Effector memory CD4-positive, alpha-beta T cell (primary cell): ENCODE measurements around the gene GATAD2B.
"Not testable (repeated sequence)": the region's sequence is repeated elsewhere in the genome, so short reads cannot be mapped to it uniquely, and the experiment has no call there.

Experiments used
- DNase-seq, 3 donors: peaks; one replicate each; pipeline ENCODE4 v3.0.0-alpha.2; 2020
- H3K27ac ChIP-seq: 2 replicates; pipeline ENCODE4 v1.7.0; 2013; ENCODE audit warnings: mild to moderate bottlenecking, low read length, moderate library complexity; ENCODE audit not compliant: insufficient read depth, poor library complexity, severe bottlenecking
- H3K27me3 ChIP-seq: replicated peaks from 2 replicates; pipeline ENCODE4 v1.7.0; 2013; ENCODE audit warnings: mild to moderate bottlenecking, low read length; ENCODE audit not compliant: insufficient read depth, control insufficient read depth, poor library complexity, severe bottlenecking
- H3K36me3 ChIP-seq: 2 replicates; pipeline ENCODE4 v1.7.0; 2013; ENCODE audit warnings: mild to moderate bottlenecking, low read length, moderate library complexity; ENCODE audit not compliant: control insufficient read depth, insufficient read depth
- H3K4me1 ChIP-seq: 2 replicates; pipeline ENCODE4 v1.7.0; 2013; ENCODE audit warnings: low read length, mild to moderate bottlenecking; ENCODE audit not compliant: control insufficient read depth, insufficient read depth, poor library complexity, severe bottlenecking
- H3K4me3 ChIP-seq: 2 replicates; pipeline ENCODE4 v1.7.0; 2013; ENCODE audit warnings: low read length, low read depth, mild to moderate bottlenecking; ENCODE audit not compliant: insufficient read depth, poor library complexity, severe bottlenecking
- H3K9me3 ChIP-seq: 2 replicates; pipeline ENCODE4 v1.7.0; 2013; ENCODE audit warnings: mild to moderate bottlenecking, low read length, moderate library complexity; ENCODE audit not compliant: control insufficient read depth

The GATAD2B gene

DNA sequence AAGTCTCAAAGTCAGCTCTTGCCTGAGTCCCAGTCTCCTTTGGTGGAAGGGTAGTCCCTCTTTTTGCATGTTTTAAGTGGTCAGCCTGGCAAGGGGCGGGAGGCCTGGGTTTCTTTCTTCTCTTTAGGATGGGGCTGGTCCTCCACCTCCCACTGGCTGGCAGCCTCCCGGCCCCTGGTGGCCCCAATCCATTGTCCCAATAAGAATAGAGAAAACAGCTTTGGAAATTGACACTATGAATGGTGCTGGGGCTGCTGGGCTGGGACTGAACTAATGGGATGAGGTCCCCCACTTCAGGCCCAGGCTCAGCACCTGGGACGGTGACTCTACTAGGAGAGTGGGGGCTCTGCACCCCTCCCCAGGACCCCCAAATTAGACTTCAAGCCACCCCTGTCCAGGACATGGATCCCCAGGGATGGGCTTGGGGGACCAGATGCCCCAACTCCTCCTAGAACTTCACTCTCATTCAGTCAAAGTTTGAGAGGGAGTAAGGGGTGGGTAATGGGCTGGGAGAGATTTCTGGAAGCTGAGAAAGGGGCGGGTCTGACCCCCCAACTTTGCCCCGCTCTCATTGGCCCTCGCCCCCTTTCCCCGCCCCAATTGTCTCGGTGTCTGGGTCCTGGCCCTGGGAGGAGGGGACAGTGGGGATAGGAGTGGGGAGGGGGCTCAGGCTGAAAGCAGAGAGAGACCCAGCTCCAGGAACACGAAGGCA lies 129.4 kb downstream of the GATAD2B start:
- Histone ChIP-seq H3K27ac (no peak overlapping the region), H3K27me3 (no peaks in the 10 kb centered on the region), H3K4me1 (no peaks in the 10 kb centered on the region), H3K4me3 (no peak overlapping the region), H3K36me3 (no peaks in the 10 kb centered on the region), H3K9me3 (no peaks in the 10 kb centered on the region)
- DNase-seq: no peak

- no peaks in the 10 kb centered on the region for H3K4me1 ChIP-seq
- no peak overlapping the region for H3K4me3 ChIP-seq
- no peak for DNase-seq
- H3K27me3 ChIP-seq: no peaks in the 10 kb centered on the region
- H3K27ac ChIP-seq: no peak overlapping the region
- no peaks in the 10 kb centered on the region for H3K36me3 ChIP-seq
- H3K9me3 ChIP-seq: no peaks in the 10 kb centered on the region
Measured at GRCh38 chr1:153792631-153793041, 130.1 kb downstream of the GATAD2B start.

DNA sequence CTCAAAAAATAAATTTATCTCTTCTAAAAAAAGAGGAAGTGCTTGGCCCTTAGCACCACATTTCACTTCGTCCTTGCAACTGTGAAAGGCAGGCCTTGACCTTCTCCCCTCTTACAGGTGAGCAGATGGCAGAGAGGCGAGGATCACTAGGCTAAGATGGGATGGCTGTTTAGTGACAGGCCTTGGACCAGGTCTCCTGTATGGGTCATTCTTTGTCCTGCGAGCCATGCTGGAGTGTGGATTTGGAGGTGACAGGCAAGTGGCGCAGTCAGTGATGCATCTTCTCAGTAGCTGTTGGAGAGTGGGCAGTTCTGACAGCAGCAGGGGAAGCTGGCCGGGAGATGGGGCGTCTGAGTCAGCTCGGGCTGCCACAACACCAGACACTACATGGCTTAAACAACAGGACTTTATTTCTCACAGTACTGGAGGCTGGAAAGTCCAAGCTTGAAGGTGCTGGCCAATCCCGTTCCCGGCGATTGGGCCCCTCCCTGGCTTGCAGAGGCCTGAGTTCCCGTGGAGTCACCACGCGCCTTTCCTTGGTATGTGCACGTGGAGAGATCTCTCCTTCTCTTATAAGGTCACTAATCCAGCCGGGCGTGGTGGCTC lies 131.0 kb downstream of the GATAD2B start:
- H3K9me3 ChIP-seq: no peaks in the 10 kb centered on the region
- H3K27me3 ChIP-seq: no peaks in the 10 kb centered on the region
- DNase-seq: no peak
- no peaks in the 10 kb centered on the region for H3K4me1 ChIP-seq
- H3K27ac ChIP-seq: no peak overlapping the region
- H3K4me3 ChIP-seq: no peak overlapping the region
- no peaks in the 10 kb centered on the region for H3K36me3 ChIP-seq

DNA sequence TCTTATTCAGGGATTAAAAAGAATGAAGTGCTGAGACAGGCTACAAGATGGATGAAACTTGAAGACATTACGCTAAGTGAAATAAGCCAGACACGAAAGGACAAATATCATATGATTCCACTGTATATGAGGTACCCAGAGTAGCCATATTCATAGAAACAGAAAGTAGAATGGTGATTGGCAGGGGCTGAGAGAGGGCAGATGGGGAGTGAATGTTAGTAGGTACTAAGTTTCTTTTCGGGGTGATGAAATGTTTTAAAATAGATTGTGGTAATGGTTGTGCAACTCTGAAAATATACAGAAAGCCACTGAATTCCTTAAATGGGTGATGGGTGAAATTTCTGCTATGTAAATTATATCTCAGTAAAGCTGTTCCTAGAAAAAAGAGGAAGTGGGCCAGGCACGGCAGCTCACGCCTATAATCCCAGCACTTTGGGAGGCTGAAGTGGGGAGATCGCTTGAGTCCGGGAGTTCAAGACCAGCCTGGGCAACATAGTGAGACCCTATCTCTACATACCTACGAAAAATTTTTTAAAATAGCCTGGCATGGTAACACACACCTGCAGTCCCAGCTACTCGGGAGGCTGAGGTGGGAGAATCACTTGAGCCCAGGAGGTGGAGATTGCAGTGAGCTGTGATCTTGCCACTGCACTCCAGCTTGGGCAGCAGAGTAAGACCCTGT lies 131.7 kb downstream of the GATAD2B start:
- no peak for DNase-seq
- Histone ChIP-seq H3K4me3 (no peak overlapping the region), H3K36me3 (no peaks in the 10 kb centered on the region), H3K27ac (no peak overlapping the region), H3K4me1 (no peaks in the 10 kb centered on the region), H3K9me3 (no peaks in the 10 kb centered on the region), H3K27me3 (no peaks in the 10 kb centered on the region)

DNA sequence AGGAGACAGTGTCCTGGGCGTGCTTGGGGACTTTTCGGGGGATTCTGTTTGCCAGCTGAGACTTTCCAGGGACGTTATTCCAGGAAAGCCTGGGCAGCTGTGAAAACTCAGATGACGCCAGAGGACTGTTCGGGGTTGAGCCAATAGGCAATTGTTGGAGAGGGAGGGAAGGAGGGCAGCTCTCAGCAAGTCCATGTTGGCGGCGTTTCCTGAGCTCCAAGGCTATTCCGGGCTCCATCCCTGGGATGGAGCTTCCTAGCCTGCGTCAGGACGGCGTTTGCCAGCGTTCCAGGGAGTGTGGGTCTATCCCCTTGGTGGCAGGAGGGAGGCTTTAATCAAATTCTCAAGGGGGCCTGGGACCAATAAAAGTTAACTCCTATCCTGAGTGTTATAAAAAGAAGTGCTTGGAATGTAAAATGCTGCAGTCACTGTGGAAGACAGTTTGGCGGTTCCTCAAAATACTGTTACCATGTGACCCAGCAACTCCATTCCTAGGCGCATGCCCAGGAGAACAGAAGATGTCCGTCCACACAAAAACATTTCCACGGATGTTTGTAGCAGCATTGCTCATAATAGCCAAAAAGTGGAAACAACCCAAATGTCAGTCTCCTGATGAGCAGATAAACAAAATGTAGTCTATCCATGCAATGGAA lies 132.3 kb downstream of the GATAD2B start:
- no peaks in the 10 kb centered on the region for H3K36me3 ChIP-seq
- no peak for DNase-seq
- no peaks in the 10 kb centered on the region for H3K4me1 ChIP-seq
- H3K27ac ChIP-seq: no peak overlapping the region
- no peaks in the 10 kb centered on the region for H3K27me3 ChIP-seq
- no peak overlapping the region for H3K4me3 ChIP-seq
- no peaks in the 10 kb centered on the region for H3K9me3 ChIP-seq

GRCh38 chr1:153789478-153790034 lies 133.2 kb downstream of the GATAD2B start:
- H3K4me1 ChIP-seq: no peaks in the 10 kb centered on the region
- no peak overlapping the region for H3K27ac ChIP-seq
- H3K4me3 ChIP-seq: no peak overlapping the region
- H3K27me3 ChIP-seq: no peaks in the 10 kb centered on the region
- DNase-seq: no peak
- H3K9me3 ChIP-seq: no peaks in the 10 kb centered on the region
- H3K36me3 ChIP-seq: no peaks in the 10 kb centered on the region

GRCh38 chr1:153786038-153786790 lies 136.6 kb downstream of the GATAD2B start:
- no peak overlapping the region for H3K4me3 ChIP-seq
- H3K27me3 ChIP-seq: no peaks in the 10 kb centered on the region
- no peak for DNase-seq
- no peaks in the 10 kb centered on the region for H3K36me3 ChIP-seq
- H3K27ac ChIP-seq: no peak overlapping the region
- H3K4me1 ChIP-seq: no peaks in the 10 kb centered on the region
- no peaks in the 10 kb centered on the region for H3K9me3 ChIP-seq

DNA sequence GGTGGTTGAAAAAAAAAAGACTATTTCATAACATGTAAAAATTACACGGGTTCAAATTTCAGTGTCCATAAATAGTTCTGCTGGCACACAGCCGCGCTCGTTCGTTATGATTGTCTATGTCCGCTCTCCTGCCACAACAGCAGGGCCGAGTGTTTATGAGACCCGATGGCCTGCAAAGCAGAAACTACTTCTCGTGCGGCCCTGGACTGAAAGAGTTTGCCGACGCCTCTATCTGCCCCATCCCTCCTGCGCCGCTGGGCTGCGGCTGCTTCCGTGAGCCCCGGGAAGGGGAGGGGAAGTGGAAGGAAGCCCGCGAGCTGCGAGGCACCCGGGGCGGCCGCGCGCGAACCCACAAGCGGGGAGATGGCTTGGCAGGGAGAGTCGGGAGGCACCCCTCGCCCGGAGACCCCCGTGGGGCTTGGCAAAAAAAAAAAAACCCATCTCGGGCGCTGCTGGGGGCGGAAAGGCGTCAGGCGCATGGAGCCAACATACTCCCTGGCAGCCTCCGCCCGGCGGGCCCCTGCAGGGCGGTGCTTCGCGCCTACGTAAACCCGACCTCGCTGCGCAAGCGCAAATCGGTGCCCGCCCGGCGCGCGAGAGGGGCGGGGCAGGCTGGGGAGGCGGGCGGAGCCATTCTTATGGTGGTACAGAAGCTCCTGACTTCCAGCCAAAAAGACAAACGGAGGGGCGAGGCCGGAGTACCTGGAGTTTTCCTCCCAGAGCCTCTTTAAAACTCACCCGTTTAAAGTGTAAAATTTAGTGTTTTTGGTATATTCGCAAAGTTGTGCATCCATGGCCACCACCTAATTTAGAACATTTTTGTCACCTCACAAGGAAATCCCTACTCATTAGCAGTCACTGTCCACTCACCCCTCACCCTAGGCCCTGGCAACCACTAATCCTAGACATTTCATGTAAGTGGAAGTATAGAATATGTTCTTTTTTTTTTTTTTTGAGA lies 139.3 kb downstream of the GATAD2B start:
- H3K27ac ChIP-seq: peak overlapping the region; percentile 95
- no peaks in the 10 kb centered on the region for H3K9me3 ChIP-seq
- peak overlapping the region; percentile 81 for H3K4me3 ChIP-seq
- H3K36me3 ChIP-seq: no peaks in the 10 kb centered on the region
- no peaks in the 10 kb centered on the region for H3K4me1 ChIP-seq
- DNase-seq: peak; percentile 79 to 85 (median 81)
- H3K27me3 ChIP-seq: no peaks in the 10 kb centered on the region

- not testable (repeated sequence) for H3K36me3 ChIP-seq, H3K9me3 ChIP-seq, DNase-seq, H3K27ac ChIP-seq, H3K4me1 ChIP-seq, H3K27me3 ChIP-seq
- H3K4me3 ChIP-seq: peak overlapping the region; percentile 81
Measured at GRCh38 chr1:153782648-153783047, 140.1 kb downstream of the GATAD2B start.
